ENCODE results near the gene SH3YL1. TPM values are rescaled to one million over a fixed set of nuclear protein-coding genes. Genes with fewer than 3 reads are reported as not detected.

The SH3YL1 gene
- total RNA-seq, 1 experiment from 2014 or later = 26.5 TPM

DNA sequence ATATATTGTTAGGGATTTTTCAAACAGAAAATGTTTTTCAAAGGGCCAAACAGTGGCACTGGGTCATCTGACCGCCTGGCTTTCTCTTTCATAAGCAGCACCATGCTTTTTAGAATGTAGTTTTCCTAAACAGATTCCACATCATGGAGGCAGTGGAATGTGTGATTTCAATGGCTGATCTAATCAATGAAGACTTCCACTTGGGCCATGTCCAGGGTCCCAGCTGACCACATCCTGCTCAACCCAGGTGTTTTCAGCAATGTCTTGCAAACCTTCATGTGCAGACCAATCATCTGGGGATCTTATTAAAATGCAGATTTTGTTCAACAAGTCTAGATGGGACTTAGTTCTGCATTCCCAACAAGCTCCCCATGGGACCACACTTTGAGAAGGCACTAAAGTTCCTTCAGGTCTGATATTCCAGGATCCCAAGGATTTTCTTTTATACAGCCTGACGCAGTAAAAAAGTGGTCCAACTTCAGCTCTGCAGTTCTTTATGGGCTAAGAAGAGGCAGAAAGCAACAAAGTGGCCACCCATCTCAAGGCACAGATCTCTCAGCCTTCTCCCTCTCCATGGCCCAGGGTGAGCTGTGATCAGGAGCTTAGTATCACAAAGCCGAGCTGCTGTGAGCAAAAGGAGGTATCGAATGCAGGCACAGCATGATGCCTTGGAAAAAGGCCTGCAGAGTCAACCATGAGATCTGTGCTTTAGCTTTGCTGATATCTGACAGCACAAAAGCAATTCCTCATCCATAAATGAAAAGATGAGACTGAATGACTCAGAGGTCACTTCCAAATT lies 20.4 kb upstream of the SH3YL1 start:
- H2BK12ac ChIP-seq (ENCODE audit: insufficient read length, low read depth, low read length) = no peak overlapping the region
- H2AK5ac ChIP-seq (ENCODE audit: insufficient read length, low read length) = no peak overlapping the region
- H2BK15ac ChIP-seq (ENCODE audit: low read depth, low read length) = no peak overlapping the region
- TF ChIP-seq, protein P1, sequence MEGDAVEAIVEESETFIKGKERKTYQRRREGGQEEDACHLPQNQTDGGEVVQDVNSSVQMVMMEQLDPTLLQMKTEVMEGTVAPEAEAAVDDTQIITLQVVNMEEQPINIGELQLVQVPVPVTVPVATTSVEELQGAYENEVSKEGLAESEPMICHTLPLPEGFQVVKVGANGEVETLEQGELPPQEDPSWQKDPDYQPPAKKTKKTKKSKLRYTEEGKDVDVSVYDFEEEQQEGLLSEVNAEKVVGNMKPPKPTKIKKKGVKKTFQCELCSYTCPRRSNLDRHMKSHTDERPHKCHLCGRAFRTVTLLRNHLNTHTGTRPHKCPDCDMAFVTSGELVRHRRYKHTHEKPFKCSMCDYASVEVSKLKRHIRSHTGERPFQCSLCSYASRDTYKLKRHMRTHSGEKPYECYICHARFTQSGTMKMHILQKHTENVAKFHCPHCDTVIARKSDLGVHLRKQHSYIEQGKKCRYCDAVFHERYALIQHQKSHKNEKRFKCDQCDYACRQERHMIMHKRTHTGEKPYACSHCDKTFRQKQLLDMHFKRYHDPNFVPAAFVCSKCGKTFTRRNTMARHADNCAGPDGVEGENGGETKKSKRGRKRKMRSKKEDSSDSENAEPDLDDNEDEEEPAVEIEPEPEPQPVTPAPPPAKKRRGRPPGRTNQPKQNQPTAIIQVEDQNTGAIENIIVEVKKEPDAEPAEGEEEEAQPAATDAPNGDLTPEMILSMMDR (conservative IDR thresholded peaks at IDR 0.05) = no peak
- no peak overlapping the region for H3K4ac ChIP-seq (ENCODE audit: low read depth, low read length)
- H4K5ac ChIP-seq (ENCODE audit: insufficient read length, low read depth, low read length) = no peak overlapping the region
- no peak overlapping the region for H3K27ac ChIP-seq (ENCODE audit: insufficient read length, low read depth, low read length)
- H3K4me2 ChIP-seq (ENCODE audit: insufficient read depth, insufficient read length, low read length) = no peak overlapping the region
- peaks cover 16 to 27% (median 23%) of the 10 kb centered on the region in 3 experiments for H3K36me3 Mint-ChIP-seq (ENCODE audit: insufficient read depth in 1 of 3, low read depth in 3 of 3)
- no peak overlapping the region for H3K14ac ChIP-seq (ENCODE audit: insufficient read depth, low read length)
- H4K8ac ChIP-seq (replicated peaks; ENCODE audit: insufficient read length, low read depth, low read length) = no peak overlapping the region
- DNase-seq = peak; percentile 40
- no peak overlapping the region for H3K23ac ChIP-seq (ENCODE audit: insufficient read length, low read depth, low read length)
- H3K9me3 Mint-ChIP-seq = no peaks in the 10 kb centered on the region
- no CpG with 5 or more reads among the region's 4 CpGs for WGBS (ENCODE audit: extremely low coverage, insufficient read length, low lambda C conversion rate)
- no peaks in the 10 kb centered on the region for H4K20me1 ChIP-seq (ENCODE audit: control insufficient read depth, insufficient read depth, insufficient read length)
- peaks cover 8% of the 10 kb centered on the region for H3K23me2 ChIP-seq (ENCODE audit: insufficient read length, low read depth, low read length, poor library complexity, severe bottlenecking)
- peaks cover 6% of the 10 kb centered on the region; the same call in 1 of the 2 replicates for H3K27me3 ChIP-seq (ENCODE audit: insufficient read depth, low read length)
- no peak overlapping the region for H3K56ac ChIP-seq (ENCODE audit: insufficient read length, low read depth, low read length)
- no peak overlapping the region for H3K18ac ChIP-seq (ENCODE audit: insufficient read length, low read depth, low read length)
- H4K91ac ChIP-seq (ENCODE audit: insufficient read length, low read depth, low read length) = no peak overlapping the region
- H3K4me1 ChIP-seq (ENCODE audit: insufficient read depth, low read length) = peaks cover 16% of the 10 kb centered on the region
- no peaks in the 10 kb centered on the region for H3K79me1 ChIP-seq (ENCODE audit: insufficient read depth, low read depth, low read length, poor library complexity, severe bottlenecking)
- no peaks in the 10 kb centered on the region for H3K79me2 ChIP-seq (ENCODE audit: insufficient read depth, low read length)
- H2AFZ ChIP-seq (ENCODE audit: low read length) = no peak overlapping the region
- 0 out of 5 replicates have a peak overlapping the region, but pooled peaks of 1 of the 2 experiments have one; percentile 26 for H3K4me3 Mint-ChIP-seq
- no peak overlapping the region for H2BK20ac ChIP-seq (ENCODE audit: low read depth, low read length, poor library complexity, severe bottlenecking)
- H3T11ph ChIP-seq (ENCODE audit: low read length) = no peak overlapping the region
- H2BK120ac ChIP-seq (ENCODE audit: low read depth, low read length, poor library complexity, severe bottlenecking) = no peak overlapping the region
- H3K4me1 Mint-ChIP-seq = peaks cover 40 to 41% of the 10 kb centered on the region in 2 experiments
- no peak overlapping the region for H3K9ac ChIP-seq (ENCODE audit: extremely low read depth, insufficient read length, low read length)
- H3K27me3 Mint-ChIP-seq (ENCODE audit: low read depth) = peaks cover 38% of the 10 kb centered on the region
- no peak overlapping the region for H2BK5ac ChIP-seq (ENCODE audit: insufficient read length, low read length)
- no peaks in the 10 kb centered on the region for H3K9me3 ChIP-seq (ENCODE audit: control insufficient read depth, low read depth, low read length)
- no peak overlapping the region for H3K27ac Mint-ChIP-seq

Measured in H9 (cell line).